OCI-LY7 (cell line): ENCODE data around the gene PM20D1. TPM values are rescaled to one million over a fixed set of nuclear protein-coding genes. Genes with fewer than 3 reads are reported as not detected.

ENCODE experiments used
- BruUV-seq: library from RNA; stranded (reverse); fragments of 400-500 nt; replicated peaks from 2 replicates; lab custom pipeline; 2021; lab: Mats Ljungman, UMichigan
- CTCF ChIA-PET: fragments of 300-600 bp; sonication (Branson Sonifier 250); formaldehyde crosslinking; loops from one replicate; lab custom pipeline; 2022; ENCODE audit warnings: antibody characterized with exemption; ENCODE audit not compliant: unreplicated experiment; lab: Charles Lee
- POLR2A ChIA-PET: fragments of 300-600 bp; sonication (Branson Sonifier 250); formaldehyde crosslinking; loops from one replicate; lab custom pipeline; 2022; ENCODE audit warnings: antibody characterized with exemption; lab: Charles Lee
- DNase-seq: peaks from one replicate; pipeline ENCODE4 v3.0.0-alpha.2; 2015; ENCODE audit warnings: low spot score
- H2AFZ ChIP-seq: fragments of 200-600 bp; sonication (generic), shearing (Covaris generic); 2 replicates; pipeline ENCODE4 v1.6.1; 2014; ENCODE audit warnings: mild to moderate bottlenecking, antibody characterized with exemption, low read length, moderate library complexity
- H3K27ac ChIP-seq: fragments of 200-600 bp; sonication (generic); 2 replicates; pipeline ENCODE4 v1.5.1; 2014; ENCODE audit warnings: mixed run types, low read depth, mild to moderate bottlenecking, moderate library complexity, low read length, inconsistent platforms; ENCODE audit not compliant: poor library complexity, severe bottlenecking
- H3K36me3 ChIP-seq: fragments of 200-600 bp; sonication (generic); 2 replicates; pipeline ENCODE4 v1.6.1; 2014; ENCODE audit warnings: mild to moderate bottlenecking, antibody characterized with exemption, low read length, moderate library complexity, mixed read lengths; ENCODE audit not compliant: insufficient read depth
- H3K4me1 ChIP-seq: fragments of 200-600 bp; sonication (generic); 2 replicates; pipeline ENCODE4 v1.5.1; 2014; ENCODE audit warnings: mild to moderate bottlenecking, low read length; ENCODE audit not compliant: insufficient read depth, poor library complexity, severe bottlenecking
- H3K4me2 ChIP-seq: fragments of 200-600 bp; sonication (generic); 2 replicates; pipeline ENCODE4 v1.6.1; 2014; ENCODE audit warnings: mild to moderate bottlenecking, low read length
- H3K4me3 ChIP-seq: fragments of 200-600 bp; sonication (generic); 2 replicates; pipeline ENCODE4 v1.5.1; 2014; ENCODE audit warnings: mild to moderate bottlenecking, low read depth, low read length; ENCODE audit not compliant: poor library complexity, severe bottlenecking
- H3K79me2 ChIP-seq: fragments of 200-600 bp; sonication (generic); 2 replicates; pipeline ENCODE4 v1.6.1; 2016; ENCODE audit warnings: low read depth, mild to moderate bottlenecking, low read length, moderate library complexity, mixed read lengths; ENCODE audit not compliant: insufficient read depth
- H3K9me2 ChIP-seq: fragments of 200-600 bp; sonication (generic); 2 replicates; pipeline ENCODE4 v1.6.1; 2016; ENCODE audit warnings: mild to moderate bottlenecking, low read length, mixed read lengths; ENCODE audit not compliant: insufficient read depth
- H3K9me3 ChIP-seq: fragments of 200-600 bp; sonication (generic); 2 replicates; pipeline ENCODE4 v1.6.1; 2014; ENCODE audit warnings: mild to moderate bottlenecking, mixed run types, low read length, mixed read lengths
- H4K20me1 ChIP-seq: fragments of 200-600 bp; sonication (generic); 2 replicates; pipeline ENCODE4 v1.6.1; 2014; ENCODE audit warnings: mild to moderate bottlenecking, antibody characterized with exemption, low read length, moderate library complexity, mixed read lengths; ENCODE audit not compliant: insufficient read depth
- EZH2phosphoT487 ChIP-seq: fragments of 200-600 bp; sonication (generic); IDR thresholded peaks from 2 replicates; pipeline ENCODE4 v1.6.1; 2018; ENCODE audit warnings: low read depth, borderline replicate concordance, mild to moderate bottlenecking, mixed run types, antibody characterized with exemption, low read length, moderate library complexity, mixed read lengths
- intact Hi-C: fragments of 100-400 bp; cut with micrococcal nuclease; formaldehyde crosslinking; loops from one replicate; pipeline ENCODE4 v1.10.0; 2022; ENCODE audit not compliant: unreplicated experiment
- total RNA-seq, 2 experiments: library from RNA; depleted of rRNA in 1 of 2; stranded (reverse); fragments of >200 nt in 1 of 2; shearing (Covaris generic) in 1 of 2; gene quantifications; 2 replicates each; pipeline ENCODE4 v1.2.3, GENCODE V29; 2014 to 2022
- TF ChIP-seq, protein P1 (sequence below): fragments of 200-600 bp; sonication (generic); conservative IDR thresholded peaks from 2 replicates; pipeline ENCODE4 v1.5.1; 2014; ENCODE audit warnings: mild to moderate bottlenecking, antibody characterized with exemption, low read length, moderate library complexity, mixed read lengths

PM20D1 gene
- total RNA-seq, 2 experiments from 2014 or later: not detected

DNA sequence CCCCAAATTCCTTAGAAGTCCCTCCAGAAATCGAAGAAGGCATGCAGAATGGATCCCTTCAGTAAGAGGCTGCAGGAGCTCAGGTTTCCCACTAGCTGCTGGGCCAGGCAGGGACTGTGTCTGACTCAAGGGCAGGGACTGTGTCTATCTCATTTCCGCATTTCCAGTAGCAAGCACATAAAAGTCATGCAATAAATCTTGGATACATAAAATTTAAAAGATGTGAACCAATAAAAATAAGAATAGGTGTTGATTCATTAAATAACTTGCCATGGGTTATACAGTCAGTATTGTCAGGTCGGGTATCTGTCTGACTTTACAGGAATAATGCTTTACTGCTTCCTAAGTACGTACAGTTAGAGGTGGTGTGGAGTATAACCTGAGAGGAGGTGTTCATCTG is 15.2 kb downstream of the PM20D1 start:
- POLR2A ChIA-PET: no interaction called here

DNA sequence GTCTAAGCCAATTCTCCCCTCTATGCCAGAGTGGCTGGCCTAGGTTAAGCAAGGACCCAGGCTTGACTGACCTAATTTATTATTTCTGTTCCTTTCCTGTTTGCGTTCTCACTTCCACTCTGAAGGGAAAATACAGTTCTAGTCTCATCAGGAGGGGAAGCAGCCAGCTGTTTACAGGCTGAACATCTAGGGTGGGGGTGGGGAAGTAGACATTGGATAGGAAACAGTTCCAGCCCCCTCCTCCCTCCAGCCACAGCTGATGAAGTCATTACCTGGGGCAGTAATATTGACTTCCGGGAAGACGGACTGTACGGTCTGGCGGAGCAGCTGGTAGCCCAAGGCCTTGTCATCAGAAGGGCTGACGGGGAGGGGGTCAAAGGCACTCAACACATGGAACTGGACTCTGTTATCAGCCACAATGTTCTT is 17.6 kb downstream of the PM20D1 start:
- TF ChIP-seq, protein P1, sequence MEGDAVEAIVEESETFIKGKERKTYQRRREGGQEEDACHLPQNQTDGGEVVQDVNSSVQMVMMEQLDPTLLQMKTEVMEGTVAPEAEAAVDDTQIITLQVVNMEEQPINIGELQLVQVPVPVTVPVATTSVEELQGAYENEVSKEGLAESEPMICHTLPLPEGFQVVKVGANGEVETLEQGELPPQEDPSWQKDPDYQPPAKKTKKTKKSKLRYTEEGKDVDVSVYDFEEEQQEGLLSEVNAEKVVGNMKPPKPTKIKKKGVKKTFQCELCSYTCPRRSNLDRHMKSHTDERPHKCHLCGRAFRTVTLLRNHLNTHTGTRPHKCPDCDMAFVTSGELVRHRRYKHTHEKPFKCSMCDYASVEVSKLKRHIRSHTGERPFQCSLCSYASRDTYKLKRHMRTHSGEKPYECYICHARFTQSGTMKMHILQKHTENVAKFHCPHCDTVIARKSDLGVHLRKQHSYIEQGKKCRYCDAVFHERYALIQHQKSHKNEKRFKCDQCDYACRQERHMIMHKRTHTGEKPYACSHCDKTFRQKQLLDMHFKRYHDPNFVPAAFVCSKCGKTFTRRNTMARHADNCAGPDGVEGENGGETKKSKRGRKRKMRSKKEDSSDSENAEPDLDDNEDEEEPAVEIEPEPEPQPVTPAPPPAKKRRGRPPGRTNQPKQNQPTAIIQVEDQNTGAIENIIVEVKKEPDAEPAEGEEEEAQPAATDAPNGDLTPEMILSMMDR: no peak
- TF ChIP-seq EZH2phosphoT487: no peak
- Histone ChIP-seq H3K4me3 (no peak overlapping the region), H4K20me1 (no peaks in the 10 kb centered on the region), H3K36me3 (no peaks in the 10 kb centered on the region), H3K9me2 (no peaks in the 10 kb centered on the region), H3K4me2 (no peak overlapping the region), H2AFZ (no peak overlapping the region), H3K9me3 (no peaks in the 10 kb centered on the region), H3K79me2 (no peaks in the 10 kb centered on the region), H3K4me1 (no peaks in the 10 kb centered on the region), H3K27ac (no peak overlapping the region)
- no TSS peak for BruUV-seq
- POLR2A ChIA-PET: no interaction called here
- CTCF ChIA-PET: interaction anchor here (0.6 kb wide), 1 partner anchor 1524 kb away, joined by 4 read pairs; no protein-coding TSS in a partner anchor
- intact Hi-C loops: no loop called here
- DNase-seq: no peak

More for the DNA sequence above, 15.2 kb downstream of the PM20D1 start:
- no peak overlapping the region for H2AFZ ChIP-seq
- H3K27ac ChIP-seq: no peak overlapping the region
- no peaks in the 10 kb centered on the region for H4K20me1 ChIP-seq
- no peak for TF ChIP-seq EZH2phosphoT487
- TF ChIP-seq, protein P1: no peak
- CTCF ChIA-PET: no interaction called here
- H3K4me3 ChIP-seq: no peak overlapping the region
- no peak for DNase-seq
- BruUV-seq: no TSS peak
- no peaks in the 10 kb centered on the region for H3K4me1 ChIP-seq
- no peak overlapping the region for H3K4me2 ChIP-seq
- no peaks in the 10 kb centered on the region for H3K36me3 ChIP-seq
- no peaks in the 10 kb centered on the region for H3K9me3 ChIP-seq
- H3K79me2 ChIP-seq: no peaks in the 10 kb centered on the region
- H3K9me2 ChIP-seq: no peaks in the 10 kb centered on the region
- intact Hi-C loops: no loop called here

DNA sequence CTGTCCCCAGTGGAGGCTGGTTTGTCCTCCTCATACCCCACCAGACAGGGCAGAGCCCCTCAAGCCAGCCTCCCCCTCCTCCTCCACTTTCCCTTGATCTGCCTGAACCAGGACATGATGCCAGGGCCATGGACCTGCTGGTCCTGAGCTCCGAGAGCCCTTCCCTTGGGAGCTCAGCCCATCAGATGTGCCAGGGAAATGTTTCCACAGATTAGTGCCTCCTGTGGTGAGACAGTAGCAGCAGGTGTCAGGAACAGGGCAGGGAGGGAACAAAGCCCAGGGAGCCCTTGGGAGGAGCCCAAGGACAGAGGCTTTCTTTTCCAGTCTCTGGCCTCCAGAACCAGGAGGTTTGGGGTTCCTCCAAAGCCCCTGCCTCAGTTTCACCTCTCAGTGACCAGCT is 22.3 kb downstream of the PM20D1 start:
- Histone ChIP-seq H4K20me1 (no peaks in the 10 kb centered on the region), H3K36me3 (no peaks in the 10 kb centered on the region), H3K79me2 (no peaks in the 10 kb centered on the region), H3K9me2 (no peaks in the 10 kb centered on the region), H3K27ac (no peak overlapping the region), H3K9me3 (0 out of 2 replicates have a peak, but pooled peaks cover 8% of the 10 kb centered on the region), H3K4me3 (no peak overlapping the region), H3K4me2 (no peak overlapping the region), H2AFZ (no peak overlapping the region), H3K4me1 (peaks cover 7% of the 10 kb centered on the region)
- ChIA-PET POLR2A (interaction anchor here (1.4 kb wide), 1 partner anchor 22 kb away, joined by 3 read pairs; no protein-coding TSS in a partner anchor), CTCF (no interaction called here)
- no TSS peak for BruUV-seq
- TF ChIP-seq, protein P1: no peak
- no peak for TF ChIP-seq EZH2phosphoT487
- no peak for DNase-seq
- intact Hi-C loops: no loop called here
